Naive thymus-derived CD4-positive, alpha-beta T cell (primary cell): ENCODE measurements around the gene LPGAT1. TPM values are rescaled to one million over a fixed set of nuclear protein-coding genes. Genes with fewer than 3 reads are reported as not detected.

Experiments used
- ATAC-seq: fragments of 150-1000 bp; cut with Tn5 transposase; 2 replicates; pipeline ENCODE4 v1.10.0; 2021; ENCODE audit warnings: mild to moderate bottlenecking, moderate library complexity
- CTCF ChIA-PET: fragments of 350-600 bp; sonication (Branson Sonifier 250); formaldehyde crosslinking; loops from one replicate; lab custom pipeline; 2021; ENCODE audit warnings: antibody characterized with exemption; lab: Charles Lee
- POLR2A ChIA-PET: fragments of 350-600 bp; sonication (Branson Sonifier 250); formaldehyde crosslinking; loops from one replicate; lab custom pipeline; 2021; ENCODE audit warnings: antibody characterized with exemption, inconsistent platforms; lab: Charles Lee
- DNase-seq, 9 donors: peaks; one replicate each; pipeline versions ENCODE4 v3.0.0 to v3.0.0-alpha.2; 2020 to 2022; ENCODE audit warnings: mixed read lengths in 1 of 9
- H3K27ac ChIP-seq: one replicate; pipeline ENCODE4 v1.7.0; 2013; ENCODE audit warnings: mild to moderate bottlenecking, low read depth, low read length, moderate library complexity
- H3K27me3 ChIP-seq, 2 donors: one replicate each; pipeline ENCODE4 v1.7.0; 2013; ENCODE audit warnings: low read length in 2 of 2, mild to moderate bottlenecking in 2 of 2, moderate library complexity in 2 of 2; ENCODE audit not compliant: control insufficient read depth in 2 of 2, insufficient read depth in 2 of 2
- H3K36me3 ChIP-seq, 3 experiments: 1 replicate in 2 of 3; 2 replicates in 1 of 3; pipeline ENCODE4 v1.7.0; 2013; ENCODE audit warnings: low read length in 3 of 3, mild to moderate bottlenecking in 3 of 3, moderate library complexity in 1 of 3; ENCODE audit not compliant: insufficient read depth in 3 of 3, control insufficient read depth in 2 of 3
- H3K4me1 ChIP-seq, 2 donors: one replicate each; pipeline ENCODE4 v1.7.0; 2013; ENCODE audit warnings: low read length in 2 of 2, mild to moderate bottlenecking in 2 of 2, moderate library complexity in 1 of 2; ENCODE audit not compliant: control insufficient read depth in 2 of 2, insufficient read depth in 2 of 2
- H3K4me3 ChIP-seq: 2 replicates; pipeline ENCODE4 v1.7.0; 2013; ENCODE audit warnings: mild to moderate bottlenecking, low read length
- H3K9me3 ChIP-seq, 3 experiments: 1 replicate in 2 of 3; 2 replicates in 1 of 3; pipeline ENCODE4 v1.7.0; 2013; ENCODE audit warnings: low read length in 3 of 3; ENCODE audit not compliant: control insufficient read depth in 2 of 3
- H3K27ac Mint-ChIP-seq, 9 donors: one replicate each; pipeline ENCODE4 v1.8.0; 2020 to 2022; ENCODE audit warnings: mixed read lengths in 9 of 9, mild to moderate bottlenecking in 8 of 9, moderate library complexity in 5 of 9, inconsistent platforms in 2 of 9
- H3K27me3 Mint-ChIP-seq, 5 donors: one replicate each; pipeline ENCODE4 v1.8.0; 2021 to 2022; ENCODE audit warnings: mixed read lengths in 5 of 5, mild to moderate bottlenecking in 1 of 5
- H3K36me3 Mint-ChIP-seq, 5 donors: one replicate each; pipeline ENCODE4 v1.8.0; 2020 to 2022; ENCODE audit warnings: mixed read lengths in 5 of 5, mild to moderate bottlenecking in 3 of 5, inconsistent platforms in 1 of 5
- H3K4me1 Mint-ChIP-seq, 7 donors: one replicate each; pipeline ENCODE4 v1.8.0; 2020 to 2022; ENCODE audit warnings: mixed read lengths in 7 of 7, mild to moderate bottlenecking in 3 of 7, inconsistent platforms in 1 of 7
- H3K4me3 Mint-ChIP-seq, 10 donors: one replicate each; pipeline ENCODE4 v1.8.0; 2020 to 2022; ENCODE audit warnings: mild to moderate bottlenecking in 10 of 10, mixed read lengths in 10 of 10, moderate library complexity in 6 of 10, inconsistent platforms in 2 of 10
- H3K9me3 Mint-ChIP-seq, 11 donors: one replicate each; pipeline ENCODE4 v1.8.0; 2020 to 2022; ENCODE audit warnings: mixed read lengths in 11 of 11, mild to moderate bottlenecking in 4 of 11, inconsistent platforms in 1 of 11, moderate library complexity in 1 of 11
- intact Hi-C, 2 donors: fragments of 100-400 bp; cut with micrococcal nuclease; formaldehyde crosslinking; loops; one replicate each; pipeline ENCODE4 v1.15.1; 2023
- polyA plus RNA-seq, 2 donors: library from polyadenylated mRNA; unstranded; fragments of 300-500 nt; fragmentation: Illumina TruSeq; gene quantifications; one replicate each; pipeline ENCODE4 v1.2.3, GENCODE V29; 2021
- total RNA-seq, 6 experiments: library from RNA in 5 of 6; stranded (reverse) in 5 of 6; gene quantifications; 1 replicate in 5 of 6; 2 replicates in 1 of 6; pipeline ENCODE4 v1.2.3 and lab custom pipeline; 2021 to 2026

LPGAT1 gene
- total and polyA plus RNA-seq, 7 experiments from 2014 or later, result 6.3 to 76.1 (median 13.6) TPM

GRCh38 chr1:211816586-211816985 lies 14.0 kb downstream of the LPGAT1 start:
- Mint-ChIP-seq H3K9me3 (peaks cover 0 to 2% (median 0%) of the 10 kb centered on the region in 11 donors), H3K27me3 (no peaks in the 10 kb centered on the region), H3K4me3 (no peak overlapping the region), H3K27ac (no peak overlapping the region), H3K4me1 (peaks cover 0 to 12% (median 5%) of the 10 kb centered on the region in 7 donors), H3K36me3 (peaks cover 3 to 24% (median 16%) of the 10 kb centered on the region in 5 donors)
- intact Hi-C loops, result no loop called here
- no peak for DNase-seq
- no peak for ATAC-seq
- H3K27me3 ChIP-seq, result no peaks in the 10 kb centered on the region
- H3K9me3 ChIP-seq, result no peaks in the 10 kb centered on the region
- H3K27ac ChIP-seq, result no peak overlapping the region
- H3K4me3 ChIP-seq, result no peak overlapping the region
- CTCF ChIA-PET, result no interaction called here
- POLR2A ChIA-PET, result interaction anchor here (0.7 kb wide), 1 partner anchor 635 kb away, joined by 3 read pairs; no protein-coding TSS in a partner anchor
- no peaks in the 10 kb centered on the region for H3K4me1 ChIP-seq
- H3K36me3 ChIP-seq, result no peaks in the 10 kb centered on the region

- Histone ChIP-seq H3K4me3 (no peak overlapping the region), H3K4me1 (no peaks in the 10 kb centered on the region), H3K36me3 (no peaks in the 10 kb centered on the region), H3K27ac (no peak overlapping the region), H3K27me3 (no peaks in the 10 kb centered on the region), H3K9me3 (no peaks in the 10 kb centered on the region)
- ATAC-seq (no peak), DNase-seq (no peak)
- CTCF ChIA-PET, result interaction anchor here (0.8 to 1.4 kb wide), 3 partner anchors 9 to 1913 kb away, joined by 3 to 4 read pairs (median 3); no protein-coding TSS in a partner anchor
- POLR2A ChIA-PET, result no interaction called here
- no peak overlapping the region for H3K27ac Mint-ChIP-seq
- no peaks in the 10 kb centered on the region for H3K27me3 Mint-ChIP-seq
- peaks cover 0 to 6% (median 0%) of the 10 kb centered on the region in 7 donors for H3K4me1 Mint-ChIP-seq
- peaks cover 0 to 11% (median 0%) of the 10 kb centered on the region in 11 donors for H3K9me3 Mint-ChIP-seq
- peaks cover 12 to 29% (median 23%) of the 10 kb centered on the region in 5 donors for H3K36me3 Mint-ChIP-seq
- intact Hi-C loops, result no loop called here
- H3K4me3 Mint-ChIP-seq, result no peak overlapping the region
Observed at GRCh38 chr1:211814313-211814712, 16.2 kb downstream of the LPGAT1 start.

- Histone ChIP-seq H3K36me3 (no peaks in the 10 kb centered on the region), H3K27ac (no peak overlapping the region), H3K4me3 (no peak overlapping the region), H3K9me3 (no peaks in the 10 kb centered on the region), H3K27me3 (no peaks in the 10 kb centered on the region), H3K4me1 (no peaks in the 10 kb centered on the region)
- no peak for ATAC-seq
- POLR2A ChIA-PET, result no interaction called here
- H3K27ac Mint-ChIP-seq, result no peak overlapping the region
- CTCF ChIA-PET, result no interaction called here
- H3K27me3 Mint-ChIP-seq, result no peaks in the 10 kb centered on the region
- DNase-seq, result no peak
- H3K9me3 Mint-ChIP-seq, result peaks cover 0 to 11% (median 0%) of the 10 kb centered on the region in 11 donors
- H3K4me1 Mint-ChIP-seq, result peaks cover 0 to 6% (median 0%) of the 10 kb centered on the region in 7 donors
- no peak overlapping the region for H3K4me3 Mint-ChIP-seq
- peaks cover 12 to 32% (median 26%) of the 10 kb centered on the region in 5 donors for H3K36me3 Mint-ChIP-seq
- intact Hi-C loops, result no loop called here
Observed at GRCh38 chr1:211813590-211813989, 17.0 kb downstream of the LPGAT1 start.

- H3K27me3 Mint-ChIP-seq, result no peaks in the 10 kb centered on the region
- DNase-seq (no peak), ATAC-seq (no peak)
- Histone ChIP-seq H3K9me3 (no peaks in the 10 kb centered on the region), H3K4me1 (no peaks in the 10 kb centered on the region), H3K27ac (no peak overlapping the region), H3K36me3 (no peaks in the 10 kb centered on the region), H3K27me3 (no peaks in the 10 kb centered on the region), H3K4me3 (no peak overlapping the region)
- no peak overlapping the region for H3K4me3 Mint-ChIP-seq
- H3K36me3 Mint-ChIP-seq, result peaks cover 12 to 32% (median 27%) of the 10 kb centered on the region in 5 donors
- H3K9me3 Mint-ChIP-seq, result peaks cover 0 to 11% (median 0%) of the 10 kb centered on the region in 11 donors
- intact Hi-C loops, result no loop called here
- ChIA-PET POLR2A (no interaction called here), CTCF (no interaction called here)
- H3K4me1 Mint-ChIP-seq, result peaks cover 0 to 6% (median 0%) of the 10 kb centered on the region in 7 donors
- peak overlapping the region in 1 of 9 donors; percentile 9 for H3K27ac Mint-ChIP-seq
Observed at GRCh38 chr1:211812584-211812983, 18.0 kb downstream of the LPGAT1 start.

GRCh38 chr1:211811848-211812247 lies 18.7 kb downstream of the LPGAT1 start:
- Mint-ChIP-seq H3K4me1 (peaks cover 0 to 6% (median 0%) of the 10 kb centered on the region in 7 donors), H3K36me3 (peaks cover 12 to 37% (median 27%) of the 10 kb centered on the region in 5 donors), H3K9me3 (peaks cover 0 to 11% (median 0%) of the 10 kb centered on the region in 11 donors), H3K4me3 (no peak overlapping the region), H3K27me3 (no peaks in the 10 kb centered on the region), H3K27ac (peak overlapping the region in 1 of 9 donors; percentile 9)
- intact Hi-C loops, result no loop called here
- DNase-seq (no peak), ATAC-seq (no peak)
- Histone ChIP-seq H3K36me3 (no peaks in the 10 kb centered on the region), H3K4me3 (no peak overlapping the region), H3K27ac (no peak overlapping the region), H3K27me3 (no peaks in the 10 kb centered on the region), H3K4me1 (no peaks in the 10 kb centered on the region), H3K9me3 (no peaks in the 10 kb centered on the region)
- ChIA-PET CTCF (no interaction called here), POLR2A (no interaction called here)

- POLR2A ChIA-PET, result no interaction called here
Observed at GRCh38 chr1:211811126-211811525, 19.4 kb downstream of the LPGAT1 start.

GRCh38 chr1:211808475-211808874 lies 22.1 kb downstream of the LPGAT1 start:
- Mint-ChIP-seq H3K27me3 (no peaks in the 10 kb centered on the region), H3K4me3 (no peak overlapping the region), H3K9me3 (peaks cover 0 to 16% (median 2%) of the 10 kb centered on the region in 11 donors), H3K27ac (no peak overlapping the region), H3K36me3 (peaks cover 12 to 57% (median 46%) of the 10 kb centered on the region in 5 donors), H3K4me1 (peaks cover 0 to 6% (median 0%) of the 10 kb centered on the region in 7 donors)
- Histone ChIP-seq H3K9me3 (no peaks in the 10 kb centered on the region), H3K27ac (no peak overlapping the region), H3K36me3 (no peaks in the 10 kb centered on the region), H3K27me3 (no peaks in the 10 kb centered on the region), H3K4me3 (no peak overlapping the region), H3K4me1 (no peaks in the 10 kb centered on the region)
- ATAC-seq, result no peak
- DNase-seq, result no peak
- intact Hi-C loops, result no loop called here
- CTCF ChIA-PET, result interaction anchor here (0.6 kb wide), 1 partner anchor 226 kb away, joined by 3 read pairs; no protein-coding TSS in a partner anchor
- POLR2A ChIA-PET, result no interaction called here

More at GRCh38 chr1:211811126-211811525, 19.4 kb downstream of the LPGAT1 start:
- ATAC-seq (no peak), DNase-seq (no peak)
- Mint-ChIP-seq H3K4me1 (peaks cover 0 to 6% (median 0%) of the 10 kb centered on the region in 7 donors), H3K9me3 (peaks cover 0 to 11% (median 0%) of the 10 kb centered on the region in 11 donors), H3K27ac (peak overlapping the region in 1 of 9 donors; percentile 43), H3K27me3 (no peaks in the 10 kb centered on the region), H3K36me3 (peaks cover 12 to 41% (median 31%) of the 10 kb centered on the region in 5 donors), H3K4me3 (no peak overlapping the region)
- Histone ChIP-seq H3K9me3 (no peaks in the 10 kb centered on the region), H3K27me3 (no peaks in the 10 kb centered on the region), H3K36me3 (no peaks in the 10 kb centered on the region), H3K4me3 (no peak overlapping the region), H3K27ac (no peak overlapping the region), H3K4me1 (no peaks in the 10 kb centered on the region)
- intact Hi-C loops, result no loop called here
- CTCF ChIA-PET, result no interaction called here
